Activated CD4-positive, CD25-positive, alpha-beta regulatory T cell (primary cell): ENCODE results near the gene DKKL1.
"Not testable (repeated sequence)": the region's sequence is repeated elsewhere in the genome, so short reads cannot be mapped to it uniquely, and the experiment has no call there.

Source experiments
- DNase-seq, 4 experiments: peaks; one replicate each; lab custom pipeline; 2025; lab: John Stamatoyannopoulos, UW

The DKKL1 gene

GRCh38 chr19:49362048-49362928 lies 1.4 kb upstream of the DKKL1 start, which contains the start of gene TEAD2:
Gene TEAD2 (minus strand): TSS chr19:49362416. CDS start chr19:49360075, 2,341 bp downstream.
- DNase-seq, result no peak

GRCh38 chr19:49362929-49363267 lies 779 bp upstream of the DKKL1 start:
- DNase-seq, result no peak

GRCh38 chr19:49364083-49364737 lies 533 bp downstream of the DKKL1 start:
- DNase-seq, result no peak

- DNase-seq, result no peak
Measured at GRCh38 chr19:49366110-49366509, 2.4 kb downstream of the DKKL1 start.

GRCh38 chr19:49368711-49369358 lies 5.2 kb downstream of the DKKL1 start:
- DNase-seq, result no peak

GRCh38 chr19:49371184-49371583 lies 7.5 kb downstream of the DKKL1 start:
- no peak for DNase-seq

- not testable (repeated sequence) for DNase-seq
Measured at GRCh38 chr19:49373174-49373573, 9.5 kb downstream of the DKKL1 start.

GRCh38 chr19:49374665-49375434 lies 11.2 kb downstream of the DKKL1 start:
- no peak for DNase-seq

GRCh38 chr19:49378512-49378911 lies 14.8 kb downstream of the DKKL1 start:
- no peak for DNase-seq

- DNase-seq, result no peak
Measured at GRCh38 chr19:49380391-49380790, 16.7 kb downstream of the DKKL1 start.

- no peak for DNase-seq
Measured at GRCh38 chr19:49382639-49383038, 19.0 kb downstream of the DKKL1 start.

GRCh38 chr19:49383599-49383998 lies 19.9 kb downstream of the DKKL1 start:
- no peak for DNase-seq

GRCh38 chr19:49387936-49388372 lies 24.3 kb downstream of the DKKL1 start, which contains the start of gene KASH5:
Gene KASH5 (plus strand): TSS chr19:49388249. CDS start chr19:49390884, 2,635 bp downstream.
- DNase-seq, result peak; percentile 33 to 83 (median 74)

- DNase-seq, result no peak
Measured at GRCh38 chr19:49389406-49389805, 25.7 kb downstream of the DKKL1 start.

GRCh38 chr19:49390131-49390928 lies 26.7 kb downstream of the DKKL1 start:
- DNase-seq, result no peak

- DNase-seq, result no peak
Measured at GRCh38 chr19:49390929-49391359, 27.3 kb downstream of the DKKL1 start.

GRCh38 chr19:49391581-49392399 lies 28.1 kb downstream of the DKKL1 start:
- DNase-seq, result peak; percentile 43 to 63 (median 58)

- DNase-seq, result no peak
Measured at GRCh38 chr19:49393881-49394280, 30.2 kb downstream of the DKKL1 start.

- DNase-seq, result no peak
Measured at GRCh38 chr19:49395581-49396407, 32.1 kb downstream of the DKKL1 start.
